NCI-H2227 (cell line): ENCODE data around the gene XPC.

Experiments used
- DNase-seq: peaks from one replicate; lab custom pipeline; 2025; ENCODE audit not compliant: unreplicated experiment; lab: John Stamatoyannopoulos, UW

XPC gene

DNA sequence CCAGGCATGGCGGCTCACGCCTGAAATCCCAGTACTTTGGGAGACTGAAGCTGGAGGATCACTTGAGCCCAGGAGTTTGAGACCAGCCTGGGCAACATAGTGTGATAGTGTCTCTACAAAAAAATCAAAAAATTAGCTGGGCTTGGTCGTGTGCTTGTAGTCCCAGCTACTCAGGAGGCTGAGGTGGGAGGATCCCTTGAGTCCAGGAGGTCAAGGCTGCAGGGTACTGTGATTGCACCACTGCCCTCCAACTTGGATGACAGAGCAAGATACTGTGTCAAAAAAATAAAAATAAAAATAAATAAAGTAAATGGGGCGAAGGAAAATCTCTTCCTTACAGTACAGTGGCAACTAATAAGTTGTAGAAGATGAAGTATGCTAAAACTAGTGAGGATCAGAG, 29.8 kb upstream of the XPC start:
- DNase-seq: no peak

DNA sequence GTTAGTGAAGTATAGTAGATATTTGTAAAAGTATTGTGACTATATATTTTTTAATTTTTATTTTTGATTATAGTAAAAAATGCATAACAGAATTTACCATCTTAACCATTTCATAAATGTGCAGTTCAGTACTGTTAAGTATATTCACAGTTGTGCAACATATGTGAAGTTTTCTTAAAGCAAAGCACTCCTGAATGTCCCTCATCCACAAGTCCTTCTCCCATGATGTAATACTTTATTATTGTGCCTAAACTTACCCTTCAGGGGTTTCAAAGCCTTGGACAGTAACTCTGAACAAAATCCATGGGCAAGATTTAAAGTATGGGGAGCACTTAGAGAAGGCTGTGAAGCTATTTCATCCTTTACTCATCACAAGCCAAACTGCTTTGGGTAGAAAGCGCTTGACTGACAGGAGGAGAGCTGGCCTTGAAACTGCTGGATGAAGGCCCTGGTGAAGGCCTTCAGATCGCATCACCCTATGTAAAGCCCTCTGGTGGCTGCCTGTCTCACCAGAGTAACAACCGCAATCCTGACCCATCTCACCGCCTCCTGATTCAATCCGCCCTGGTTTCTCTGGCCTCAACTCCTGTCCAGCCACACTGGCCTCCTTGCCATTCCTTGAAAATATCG, 28.3 kb upstream of the XPC start:
- DNase-seq: no peak

DNA sequence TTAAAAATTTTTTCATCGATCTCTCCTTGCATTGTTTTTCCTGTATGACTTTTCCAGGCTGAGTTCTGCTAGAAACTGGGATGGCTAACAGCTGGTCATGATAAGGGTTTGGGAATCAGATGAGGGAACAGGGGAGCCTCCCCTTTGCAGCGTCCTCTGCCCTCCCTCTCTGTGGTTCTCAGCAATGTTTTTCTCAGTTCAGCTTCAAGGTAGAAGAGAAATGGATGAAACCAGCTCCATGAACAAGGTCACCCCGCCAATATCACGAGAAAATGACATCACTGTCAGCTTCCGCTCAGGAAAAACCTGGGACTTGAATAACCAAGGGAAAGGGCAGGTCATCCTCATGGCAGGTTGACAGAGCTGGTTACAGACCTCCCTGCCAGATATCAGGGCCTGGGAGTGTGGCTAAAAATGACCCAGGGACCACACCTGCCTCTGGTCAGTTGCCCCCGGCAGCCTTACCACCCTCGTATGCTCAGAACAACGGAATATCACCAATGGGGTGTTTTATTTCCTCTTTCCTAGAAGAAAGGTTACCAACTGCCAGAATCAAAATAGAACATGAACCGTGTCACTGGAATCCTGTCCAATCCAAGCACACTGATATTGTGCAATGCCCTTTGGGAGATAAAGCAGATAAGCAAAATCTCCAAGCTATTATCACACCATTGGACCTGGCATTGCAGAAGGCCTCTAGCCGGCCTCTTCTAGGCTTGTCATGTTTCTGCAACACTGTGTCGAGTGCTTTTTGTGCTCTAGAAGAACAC, 26.3 kb upstream of the XPC start:
- DNase-seq: no peak

- peak; percentile 65 for DNase-seq
Observed at GRCh38 chr3:14203521-14204079, 25.2 kb upstream of the XPC start.

DNA sequence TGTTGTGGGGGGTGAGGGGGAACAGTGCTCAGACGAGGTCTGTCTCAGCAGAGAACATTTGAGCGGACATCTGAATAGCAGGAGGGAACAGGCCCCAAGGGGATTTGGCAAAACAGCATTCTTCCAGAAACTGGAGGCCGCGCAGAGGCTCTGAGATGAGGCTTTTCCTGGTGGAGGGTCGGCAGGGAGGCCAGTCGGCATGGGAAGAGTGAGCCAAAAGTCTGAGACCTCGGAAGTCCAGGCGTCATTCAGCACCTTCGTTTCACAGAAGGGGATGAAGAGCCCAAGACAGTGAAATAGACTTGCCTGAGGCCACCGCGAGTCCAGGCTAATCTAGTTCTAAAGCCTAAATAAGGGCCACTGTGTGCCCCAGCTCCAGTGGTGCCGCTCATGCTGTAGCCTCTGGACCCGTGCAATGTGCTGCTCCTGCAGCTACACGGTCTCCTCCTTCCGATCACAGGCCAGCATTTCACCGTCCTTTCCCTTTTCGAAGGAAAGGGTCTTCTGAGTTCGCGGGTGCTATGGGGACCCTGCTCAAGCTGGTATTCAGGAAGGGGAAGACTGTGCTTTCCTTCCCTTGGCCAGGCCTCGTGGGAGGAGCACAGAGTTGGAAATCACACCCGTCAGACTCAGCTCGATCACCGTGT, 24.6 kb upstream of the XPC start:
- no peak for DNase-seq

- DNase-seq: no peak
Observed at GRCh38 chr3:14201940-14202684, 23.7 kb upstream of the XPC start.

DNA sequence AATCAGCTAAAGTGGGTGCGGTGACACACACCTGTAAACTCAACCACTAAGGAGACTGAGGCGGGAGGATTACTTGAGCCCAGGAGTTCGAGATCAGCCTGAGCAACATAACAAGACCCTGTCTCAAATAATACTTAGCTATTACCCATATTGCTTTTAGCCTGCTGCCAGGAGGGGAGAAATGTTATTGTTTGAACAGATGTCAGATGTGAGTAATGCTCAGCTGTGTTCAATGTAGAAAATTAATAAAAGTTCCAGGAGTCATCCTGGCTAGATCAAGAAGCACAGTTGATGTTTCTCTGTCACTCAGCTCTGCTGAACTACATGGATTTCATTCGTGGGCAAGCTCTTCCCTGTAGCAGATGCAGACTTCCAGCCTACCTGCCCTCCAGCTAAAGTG, 22.4 kb upstream of the XPC start:
- no peak for DNase-seq

- DNase-seq: no peak
Observed at GRCh38 chr3:14200276-14200675, 21.9 kb upstream of the XPC start.

GRCh38 chr3:14199641-14200040, 21.2 kb upstream of the XPC start:
- DNase-seq: no peak

DNA sequence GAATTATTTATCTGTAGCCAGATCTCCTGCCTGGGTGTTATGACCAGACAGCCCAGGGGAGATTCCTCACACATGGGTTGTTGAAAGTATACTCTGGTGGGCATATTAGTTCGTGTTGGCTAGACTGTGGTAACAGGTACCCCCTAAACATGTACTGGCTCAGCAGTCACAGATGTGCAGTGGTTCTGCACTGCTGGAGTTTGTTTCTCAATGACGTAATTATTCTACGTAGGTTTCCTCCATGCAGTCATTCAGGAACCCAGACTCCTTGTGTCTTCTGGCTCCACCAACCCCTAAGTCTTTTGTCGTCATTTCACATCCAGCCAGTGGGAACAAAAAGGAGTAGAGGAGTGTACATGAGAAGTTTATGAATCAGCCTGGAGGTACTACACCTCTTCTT, 16.5 kb upstream of the XPC start:
- no peak for DNase-seq

DNA sequence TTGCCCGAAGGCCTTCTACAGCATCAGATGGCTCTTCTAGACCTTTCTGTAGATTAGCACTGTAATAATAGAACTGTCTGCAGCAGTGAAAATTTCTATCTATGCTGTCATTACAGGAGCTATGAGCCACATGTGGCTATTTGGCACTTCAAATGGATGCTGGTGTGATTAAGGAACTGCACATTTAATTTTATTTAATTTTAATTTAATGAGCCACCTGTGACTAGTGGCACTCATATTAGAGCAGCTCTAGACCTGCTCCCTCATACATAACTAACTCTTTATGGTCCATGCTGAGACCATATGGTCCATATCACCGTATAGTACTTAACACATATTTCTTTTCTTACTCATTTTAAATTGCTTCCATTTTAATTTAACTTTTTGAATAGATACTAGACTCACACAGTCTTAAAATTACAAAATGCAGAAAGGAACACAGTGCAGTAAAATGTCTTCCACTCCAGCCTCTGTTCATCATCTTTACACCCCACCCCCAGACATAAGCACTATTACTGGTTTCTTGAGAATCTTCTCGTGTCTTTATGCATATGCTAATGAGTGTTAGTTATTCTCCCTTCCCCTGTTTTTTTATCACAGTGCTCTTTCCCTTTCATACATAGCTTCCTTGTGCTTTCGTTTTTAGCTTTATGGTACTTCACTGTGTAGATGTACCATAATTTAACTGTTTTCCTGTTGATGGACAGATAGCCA, 9.8 kb upstream of the XPC start:
- DNase-seq: no peak

- DNase-seq: peak; percentile 8
Observed at GRCh38 chr3:14186854-14187458, 8.6 kb upstream of the XPC start.

DNA sequence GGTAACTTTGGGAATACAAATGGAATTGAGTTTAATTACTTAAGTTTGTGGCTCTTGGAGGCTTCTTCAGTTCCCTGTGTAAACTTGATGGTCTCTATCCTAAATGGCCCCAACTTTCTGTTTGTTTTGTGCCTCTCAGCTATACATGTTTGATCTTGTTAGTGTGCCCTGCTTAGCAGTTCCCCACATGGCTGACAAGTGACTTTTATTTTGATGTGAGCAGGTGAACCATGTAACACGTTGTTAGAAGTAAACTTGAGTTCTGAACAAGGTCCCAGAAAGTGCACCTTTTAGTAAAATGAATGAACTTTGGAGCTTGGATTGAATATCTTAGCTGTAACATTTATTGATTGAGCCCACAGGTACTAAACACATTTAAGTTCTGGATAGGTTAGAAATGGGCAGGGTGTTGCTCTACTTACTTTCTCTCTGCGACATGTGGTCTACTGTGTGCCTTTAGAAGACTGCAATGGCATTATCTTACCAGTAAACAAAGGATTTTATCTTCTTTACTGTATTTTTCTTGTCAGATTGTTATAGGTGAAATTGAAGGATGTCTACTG, 4.7 kb upstream of the XPC start:
- no peak for DNase-seq

DNA sequence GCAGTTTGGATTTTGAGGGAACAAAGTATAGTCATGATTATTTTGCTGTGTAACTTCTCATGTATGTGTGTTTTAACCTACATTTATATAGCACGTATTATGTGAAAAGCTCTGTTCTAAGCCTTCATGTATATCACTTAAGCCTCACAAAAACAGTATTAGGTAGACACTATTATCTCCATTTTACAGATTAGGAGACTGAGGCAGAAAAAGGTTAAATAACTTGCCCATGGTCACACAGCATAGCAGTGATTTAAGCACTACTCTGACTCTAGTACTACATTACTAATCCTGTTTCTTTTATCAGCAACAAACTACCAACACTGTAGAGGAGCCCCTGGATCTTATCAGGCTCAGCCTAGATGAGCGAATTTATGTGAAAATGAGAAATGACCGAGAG, 2.9 kb upstream of the XPC start:
- no peak for DNase-seq

GRCh38 chr3:14179795-14180194, 1.4 kb upstream of the XPC start:
- DNase-seq: no peak

DNA sequence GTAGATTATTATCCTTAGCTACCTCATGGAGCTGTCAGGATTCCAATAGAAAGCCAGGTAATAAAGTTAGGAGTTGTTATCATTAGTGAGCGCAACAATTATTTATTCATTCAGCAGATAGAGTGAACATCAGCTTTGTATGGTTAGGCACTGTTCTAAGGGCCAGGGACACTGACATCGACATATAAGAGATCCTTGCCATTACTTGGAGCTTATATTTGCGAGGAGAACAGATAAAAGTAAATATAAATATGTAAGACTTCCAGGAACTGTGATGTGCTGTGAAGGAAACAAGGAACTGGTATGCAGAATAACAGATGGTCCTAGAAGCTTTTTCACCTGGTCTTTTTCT, 689 bp upstream of the XPC start:
- no peak for DNase-seq

GRCh38 chr3:14177580-14178246, 688 bp downstream of the XPC start:
- DNase-seq: no peak

DNA sequence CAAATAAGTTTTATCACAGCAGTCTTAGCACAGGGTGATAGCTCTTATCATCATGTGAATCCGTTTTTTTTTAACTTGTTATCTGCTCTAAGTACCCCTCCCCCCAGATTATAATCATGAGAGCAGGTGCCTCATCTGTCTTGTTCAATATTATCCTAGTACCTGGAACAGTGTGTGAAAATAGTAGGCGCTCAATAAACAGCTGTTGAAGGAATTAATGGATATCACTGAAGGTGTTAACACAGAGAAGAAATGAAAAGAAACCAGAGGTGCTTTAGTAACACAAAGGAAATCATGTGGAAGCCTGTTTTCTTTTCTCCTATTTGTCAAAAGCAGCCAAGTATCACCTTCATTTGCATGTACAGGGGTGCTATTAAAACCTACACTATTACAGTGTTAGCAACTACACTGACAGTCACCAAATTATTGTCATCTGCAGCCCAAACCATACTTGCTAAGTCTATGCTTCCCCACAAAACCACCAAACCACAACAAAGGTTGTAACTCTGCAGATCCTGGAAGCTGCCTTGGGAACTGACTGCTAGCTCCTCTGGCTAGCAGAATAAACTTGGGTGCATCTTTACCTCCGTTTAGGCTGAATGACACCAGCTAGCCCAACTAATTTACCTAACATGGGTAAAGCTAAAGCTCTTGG, 2.9 kb downstream of the XPC start:
- DNase-seq: no peak

DNA sequence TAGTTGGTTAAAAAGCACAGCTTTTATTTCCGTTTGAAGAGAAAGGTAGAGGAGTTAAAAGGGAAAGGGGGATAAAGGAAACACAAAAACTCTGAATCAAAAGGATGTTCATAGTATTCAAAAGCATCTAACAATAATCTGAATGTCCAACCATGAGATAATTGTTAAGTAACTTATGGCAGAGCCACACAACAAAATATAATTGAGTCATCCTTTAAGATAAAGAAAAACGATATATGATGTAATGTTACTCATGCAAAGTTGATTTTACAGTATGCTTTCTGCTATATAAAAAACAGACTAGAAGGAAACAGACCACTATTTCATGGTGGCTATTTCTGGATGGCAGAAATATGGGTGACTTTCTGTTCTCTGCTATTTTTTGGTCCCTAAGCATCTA, 3.9 kb downstream of the XPC start:
- DNase-seq: no peak
